Suppressor macrophage treated with lipopolysaccharide for 4 hours (primary cell): ENCODE measurements around the gene SASH1.
A peak's percentile ranks its signal among the peaks of the same experiment; 100 is the strongest.
"Not testable (repeated sequence)": the region's sequence is repeated elsewhere in the genome, so short reads cannot be mapped to it uniquely, and the experiment has no call there.

Source experiments
- DNase-seq: peaks from one replicate; pipeline ENCODE4 v3.0.0-alpha.2; 2020

SASH1 gene

GRCh38 chr6:148329596-148330381 lies 12.8 kb upstream of the SASH1 start:
- DNase-seq = peak; percentile 62

GRCh38 chr6:148332088-148332487 lies 10.6 kb upstream of the SASH1 start:
- no peak for DNase-seq

- DNase-seq = no peak
Measured at GRCh38 chr6:148336901-148337300, 5.7 kb upstream of the SASH1 start.

- DNase-seq = no peak
Measured at GRCh38 chr6:148339766-148340165, 2.9 kb upstream of the SASH1 start.

GRCh38 chr6:148340586-148341297 lies 1.9 kb upstream of the SASH1 start:
- DNase-seq = no peak

- DNase-seq = no peak
Measured at GRCh38 chr6:148342100-148342349, 613 bp upstream of the SASH1 start.

GRCh38 chr6:148343047-148343782 lies 577 bp downstream of the SASH1 start:
- no peak for DNase-seq

- no peak for DNase-seq
Measured at GRCh38 chr6:148345176-148345575, 2.5 kb downstream of the SASH1 start.

GRCh38 chr6:148345578-148345977 lies 2.9 kb downstream of the SASH1 start:
- DNase-seq = no peak

- no peak for DNase-seq
Measured at GRCh38 chr6:148346681-148347440, 4.2 kb downstream of the SASH1 start.

GRCh38 chr6:148347441-148348054 lies 4.9 kb downstream of the SASH1 start:
- DNase-seq = no peak

- DNase-seq = no peak
Measured at GRCh38 chr6:148348335-148348734, 5.7 kb downstream of the SASH1 start.

GRCh38 chr6:148348778-148349177 lies 6.1 kb downstream of the SASH1 start:
- DNase-seq = no peak

- DNase-seq = no peak
Measured at GRCh38 chr6:148349466-148349865, 6.8 kb downstream of the SASH1 start.

GRCh38 chr6:148351309-148351708 lies 8.7 kb downstream of the SASH1 start:
- DNase-seq = peak; percentile 75

- not testable (repeated sequence) for DNase-seq
Measured at GRCh38 chr6:148352421-148352820, 9.8 kb downstream of the SASH1 start.

GRCh38 chr6:148358196-148358785 lies 15.7 kb downstream of the SASH1 start:
- DNase-seq = peak; percentile 48

- DNase-seq = no peak
Measured at GRCh38 chr6:148359228-148359627, 16.6 kb downstream of the SASH1 start.

- DNase-seq = peak; percentile 95
Measured at GRCh38 chr6:148364056-148364824, 21.6 kb downstream of the SASH1 start.

GRCh38 chr6:148365041-148365440 lies 22.4 kb downstream of the SASH1 start:
- DNase-seq = peak; percentile 48

- DNase-seq = no peak
Measured at GRCh38 chr6:148367411-148368024, 24.9 kb downstream of the SASH1 start.
